ENCODE measurements around the gene ENTR1.

Gene ENTR1

DNA sequence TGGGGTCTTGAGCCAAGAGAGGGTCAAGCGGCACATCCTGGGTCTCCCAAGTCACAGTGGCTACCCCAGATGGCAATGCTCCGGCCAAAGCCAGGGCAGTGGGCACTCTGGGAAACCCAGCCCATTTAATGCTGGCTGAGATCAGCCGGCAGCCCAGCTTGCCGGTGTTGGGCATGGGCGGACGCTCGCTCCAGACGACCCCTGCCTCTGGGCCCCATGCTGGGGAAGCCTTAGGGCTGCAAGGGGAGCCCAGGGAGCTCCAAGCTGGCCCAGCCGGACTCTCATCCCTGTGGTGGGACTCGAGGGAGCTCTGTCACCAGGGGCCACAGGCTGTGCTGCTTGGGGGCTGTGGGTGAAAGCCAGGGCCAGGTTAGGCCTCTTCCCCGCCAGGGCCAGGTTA, 31.0 kb downstream of the ENTR1 start:
- no peaks in the 10 kb centered on the region for H3K4me1 ChIP-seq (ENCODE audit: control insufficient read depth in 1 of 2, insufficient read depth in 2 of 2, low read length in 2 of 2)
- H3K27ac ChIP-seq (ENCODE audit: low read length) = no peak overlapping the region
- H3K36me3 ChIP-seq (ENCODE audit: control insufficient read depth in 1 of 2, insufficient read depth in 2 of 2, low read length in 2 of 2) = peaks cover 9 to 63% of the 10 kb centered on the region in 2 donors
- no peaks in the 10 kb centered on the region for H3K9me3 ChIP-seq (ENCODE audit: control insufficient read depth in 1 of 2, low read length in 2 of 2)
- H3K4me3 ChIP-seq (ENCODE audit: low read depth in 1 of 2, low read length in 2 of 2) = no peak overlapping the region
- no peaks in the 10 kb centered on the region for H3K27me3 ChIP-seq (ENCODE audit: low read depth, low read length)

GRCh38 chr9:136379003-136379287, 31.5 kb downstream of the ENTR1 start:
- peaks cover 5 to 59% of the 10 kb centered on the region in 2 donors for H3K36me3 ChIP-seq (ENCODE audit: control insufficient read depth in 1 of 2, insufficient read depth in 2 of 2, low read length in 2 of 2)
- no peaks in the 10 kb centered on the region for H3K27me3 ChIP-seq (ENCODE audit: low read depth, low read length)
- no peak overlapping the region for H3K4me3 ChIP-seq (ENCODE audit: low read depth in 1 of 2, low read length in 2 of 2)
- H3K27ac ChIP-seq (ENCODE audit: low read length) = no peak overlapping the region
- no peaks in the 10 kb centered on the region for H3K9me3 ChIP-seq (ENCODE audit: control insufficient read depth in 1 of 2, low read length in 2 of 2)
- no peaks in the 10 kb centered on the region for H3K4me1 ChIP-seq (ENCODE audit: control insufficient read depth in 1 of 2, insufficient read depth in 2 of 2, low read length in 2 of 2)

DNA sequence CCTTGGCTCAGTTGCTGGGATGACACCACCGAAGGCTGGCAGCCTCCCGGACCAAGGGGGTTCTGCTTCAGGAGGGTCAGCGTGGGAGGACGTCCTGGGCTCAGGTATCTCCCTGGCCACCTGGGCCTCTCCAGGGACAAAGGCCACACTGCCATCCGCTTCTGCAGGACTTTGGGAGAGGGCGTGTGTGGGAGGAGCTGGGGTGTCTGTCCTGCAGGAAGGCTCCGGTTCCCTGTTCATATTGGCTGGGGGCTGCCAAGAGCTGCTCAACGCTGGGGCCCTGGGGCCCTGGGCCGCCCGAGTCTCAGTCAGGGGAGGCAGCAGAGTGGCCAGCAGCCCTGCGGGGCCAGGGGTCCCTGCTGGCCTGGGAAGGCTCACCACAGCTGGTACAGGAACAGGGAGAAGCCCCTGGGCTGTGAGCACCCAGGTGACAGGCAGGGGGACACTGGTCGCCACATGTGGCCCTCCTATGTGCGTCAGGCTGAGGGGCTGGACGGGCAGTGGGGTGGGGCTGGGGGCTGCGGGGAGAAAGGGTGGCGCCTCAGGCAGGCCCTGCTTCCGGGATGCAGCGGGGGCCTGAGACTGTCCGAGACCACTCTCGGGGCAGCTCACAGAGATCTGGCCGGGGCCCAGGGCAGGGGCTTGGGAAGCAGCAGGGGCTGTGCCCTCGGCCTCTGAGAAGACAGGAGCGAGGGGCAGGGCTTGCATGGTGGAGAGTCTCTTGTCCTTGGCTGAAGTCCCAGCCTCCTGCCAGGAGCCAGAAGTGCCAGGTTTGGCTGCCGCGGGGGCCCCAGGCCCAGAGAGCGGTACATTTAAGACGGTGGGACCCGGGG, 32.0 kb downstream of the ENTR1 start:
- Histone ChIP-seq H3K4me1 (ENCODE audit: control insufficient read depth in 1 of 2, insufficient read depth in 2 of 2, low read length in 2 of 2) (peaks cover 0 to 2% of the 10 kb centered on the region in 2 donors), H3K27ac (ENCODE audit: low read length) (no peak overlapping the region), H3K9me3 (ENCODE audit: control insufficient read depth in 1 of 2, low read length in 2 of 2) (no peaks in the 10 kb centered on the region), H3K36me3 (ENCODE audit: control insufficient read depth in 1 of 2, insufficient read depth in 2 of 2, low read length in 2 of 2) (peaks cover 5 to 53% of the 10 kb centered on the region in 2 donors), H3K27me3 (ENCODE audit: low read depth, low read length) (no peaks in the 10 kb centered on the region), H3K4me3 (ENCODE audit: low read depth in 1 of 2, low read length in 2 of 2) (no peak overlapping the region)

DNA sequence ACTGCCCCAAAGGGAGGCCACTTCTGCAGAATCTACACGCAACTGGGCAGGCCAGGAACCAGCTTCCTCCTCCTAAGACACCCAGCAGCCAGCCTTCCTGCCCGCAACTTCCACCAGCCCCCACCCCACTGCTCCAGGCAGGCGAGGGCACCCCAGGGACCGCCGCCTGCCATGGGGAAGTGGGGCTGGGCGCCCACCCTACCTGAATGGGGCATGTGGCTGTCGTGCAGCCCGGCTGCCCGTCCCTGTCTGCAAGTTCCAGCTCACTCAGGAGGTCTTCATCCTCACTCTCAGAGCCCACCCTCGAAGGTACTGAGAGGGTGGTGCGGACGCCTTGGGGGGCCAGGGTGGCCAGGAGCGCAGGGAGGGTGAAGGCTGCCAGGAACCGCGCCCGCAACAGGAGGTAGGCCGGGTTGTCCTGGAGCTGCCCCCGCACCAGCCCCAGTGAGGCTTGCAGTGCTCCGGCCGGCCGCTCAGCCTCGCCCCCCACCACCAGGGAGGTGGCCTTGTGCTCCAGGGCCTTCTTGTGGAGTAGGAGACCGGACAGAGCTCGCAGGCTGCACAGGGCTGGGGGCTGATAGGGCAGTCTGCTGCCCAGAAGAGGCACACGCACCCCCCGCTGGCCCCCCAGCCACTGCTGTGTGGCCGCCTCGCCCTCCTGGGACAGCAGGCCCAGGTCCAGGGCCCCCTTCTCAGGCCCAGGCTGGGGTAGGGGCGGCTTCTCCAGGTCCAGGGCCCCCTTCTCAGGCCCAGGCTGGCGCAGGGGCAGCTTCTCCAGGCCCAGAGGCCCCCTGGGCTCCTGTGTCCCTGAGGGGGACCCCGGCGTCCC, 32.9 kb downstream of the ENTR1 start:
- Histone ChIP-seq H3K4me1 (ENCODE audit: control insufficient read depth in 1 of 2, insufficient read depth in 2 of 2, low read length in 2 of 2) (peaks cover 0 to 6% of the 10 kb centered on the region in 2 donors), H3K27ac (ENCODE audit: low read length) (no peak overlapping the region), H3K9me3 (ENCODE audit: control insufficient read depth in 1 of 2, low read length in 2 of 2) (no peaks in the 10 kb centered on the region), H3K36me3 (ENCODE audit: control insufficient read depth in 1 of 2, insufficient read depth in 2 of 2, low read length in 2 of 2) (peaks cover 5 to 45% of the 10 kb centered on the region in 2 donors), H3K4me3 (ENCODE audit: low read depth in 1 of 2, low read length in 2 of 2) (no peak overlapping the region), H3K27me3 (ENCODE audit: low read depth, low read length) (no peaks in the 10 kb centered on the region)

DNA sequence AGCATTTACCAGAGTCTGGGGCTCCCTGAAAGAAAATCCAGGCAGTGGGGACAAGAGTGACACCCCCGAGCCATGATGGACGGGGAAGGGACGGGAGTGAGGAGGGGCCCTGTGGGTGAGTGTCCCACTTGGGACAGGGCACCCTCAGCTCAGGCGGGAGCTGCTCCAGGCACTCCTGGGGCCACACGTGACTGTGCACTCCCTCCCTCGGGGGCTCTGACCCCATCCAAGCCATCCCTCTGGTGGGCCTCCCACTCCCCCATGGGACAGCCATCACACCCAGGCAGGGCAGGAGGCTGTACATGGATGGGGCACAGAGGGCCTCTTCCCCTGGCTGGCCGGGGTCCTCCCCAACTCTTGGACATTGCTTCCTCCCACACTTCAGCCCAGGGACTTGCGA, 34.0 kb downstream of the ENTR1 start:
- H3K27ac ChIP-seq (ENCODE audit: low read length) = no peak overlapping the region
- H3K4me1 ChIP-seq (ENCODE audit: control insufficient read depth in 1 of 2, insufficient read depth in 2 of 2, low read length in 2 of 2) = peaks cover 0 to 12% of the 10 kb centered on the region in 2 donors
- no peaks in the 10 kb centered on the region for H3K27me3 ChIP-seq (ENCODE audit: low read depth, low read length)
- H3K4me3 ChIP-seq (ENCODE audit: low read depth in 1 of 2, low read length in 2 of 2) = no peak overlapping the region
- no peaks in the 10 kb centered on the region for H3K9me3 ChIP-seq (ENCODE audit: control insufficient read depth in 1 of 2, low read length in 2 of 2)
- H3K36me3 ChIP-seq (ENCODE audit: control insufficient read depth in 1 of 2, insufficient read depth in 2 of 2, low read length in 2 of 2) = peaks cover 5 to 34% of the 10 kb centered on the region in 2 donors

GRCh38 chr9:136375096-136375495, 35.3 kb downstream of the ENTR1 start:
- no peaks in the 10 kb centered on the region for H3K9me3 ChIP-seq (ENCODE audit: control insufficient read depth in 1 of 2, low read length in 2 of 2)
- no peak overlapping the region for H3K27ac ChIP-seq (ENCODE audit: low read length)
- peaks cover 5 to 21% of the 10 kb centered on the region in 2 donors for H3K36me3 ChIP-seq (ENCODE audit: control insufficient read depth in 1 of 2, insufficient read depth in 2 of 2, low read length in 2 of 2)
- H3K4me3 ChIP-seq (ENCODE audit: low read depth in 1 of 2, low read length in 2 of 2) = no peak overlapping the region
- peaks cover 0 to 12% of the 10 kb centered on the region in 2 donors for H3K4me1 ChIP-seq (ENCODE audit: control insufficient read depth in 1 of 2, insufficient read depth in 2 of 2, low read length in 2 of 2)
- no peaks in the 10 kb centered on the region for H3K27me3 ChIP-seq (ENCODE audit: low read depth, low read length)

DNA sequence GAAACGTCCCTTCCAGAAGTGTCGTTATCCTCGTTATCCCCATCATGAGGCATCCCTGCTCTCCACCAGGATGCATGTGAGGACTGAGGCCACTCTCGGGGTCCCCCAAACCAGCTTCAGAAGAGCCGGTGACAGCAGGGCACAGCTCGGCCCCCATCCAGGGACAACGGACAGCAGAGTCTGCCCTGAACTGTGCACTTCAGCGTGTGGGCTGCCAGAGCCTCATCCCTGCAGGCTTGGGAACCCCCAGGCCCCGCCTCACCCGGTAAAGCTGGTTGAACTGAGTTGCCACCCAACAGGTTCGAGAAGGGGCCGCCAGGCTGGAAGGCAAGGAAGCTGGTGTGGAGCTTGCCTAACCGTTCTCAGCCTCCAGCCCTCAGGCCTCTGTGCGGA, 36.2 kb downstream of the ENTR1 start:
- H3K4me3 ChIP-seq (ENCODE audit: low read depth in 1 of 2, low read length in 2 of 2) = no peak overlapping the region

DNA sequence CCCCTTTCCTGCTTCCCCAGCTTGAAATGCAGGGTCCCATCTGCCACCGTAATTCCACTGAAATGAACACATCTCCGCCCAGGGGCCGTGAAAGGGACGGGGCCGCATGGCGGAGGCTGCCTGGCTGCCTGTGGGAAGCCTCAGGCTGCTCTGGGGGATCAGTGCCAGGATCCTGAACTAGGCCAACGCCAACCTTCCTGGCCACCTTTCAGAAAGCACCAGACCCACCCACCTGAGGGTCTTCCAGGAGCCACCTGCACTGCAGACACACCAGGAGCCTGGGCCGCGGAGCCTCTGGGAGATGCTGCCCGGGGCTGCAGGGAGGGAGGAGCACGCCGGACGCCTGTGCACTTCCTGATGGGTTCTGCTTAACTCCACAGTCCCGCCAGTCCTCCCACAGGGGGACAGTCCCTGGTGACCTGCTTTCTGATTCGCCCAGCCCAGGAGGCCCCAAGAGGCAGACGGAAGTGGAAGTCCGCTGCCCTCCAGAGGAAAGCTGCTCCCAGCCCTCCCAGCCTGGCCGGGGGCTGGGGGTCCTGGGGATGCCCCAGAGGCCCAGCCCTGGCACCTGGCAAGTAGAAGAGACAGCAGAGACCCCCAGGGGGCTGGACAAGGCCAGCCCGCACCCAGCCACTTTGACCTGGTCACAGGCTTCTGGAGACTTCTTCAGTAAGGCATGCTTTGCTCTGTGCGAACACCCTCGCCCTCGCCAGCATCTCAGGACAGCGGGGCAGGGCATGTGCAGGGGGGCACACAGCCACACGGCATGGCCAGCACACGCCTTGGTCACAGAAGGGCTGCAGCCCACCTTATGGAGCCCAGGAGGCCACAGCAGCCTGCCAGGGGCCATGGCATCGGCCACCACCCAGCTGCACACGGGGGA, 36.9 kb downstream of the ENTR1 start, which contains the start of gene CARD9:
Gene CARD9, minus strand, starts transcription at position 370 of the 883 bp plus-strand sequence. CDS start 1,591 bp downstream, outside the sequence.
- peaks cover 0 to 6% of the 10 kb centered on the region in 2 donors for H3K36me3 ChIP-seq (ENCODE audit: control insufficient read depth in 1 of 2, insufficient read depth in 2 of 2, low read length in 2 of 2)
- peaks cover 0 to 12% of the 10 kb centered on the region in 2 donors for H3K4me1 ChIP-seq (ENCODE audit: control insufficient read depth in 1 of 2, insufficient read depth in 2 of 2, low read length in 2 of 2)
- H3K27me3 ChIP-seq (ENCODE audit: low read depth, low read length) = no peaks in the 10 kb centered on the region
- peak within 1 kb of the TSS; percentile 18 to 25 for H3K4me3 ChIP-seq (ENCODE audit: low read depth in 1 of 2, low read length in 2 of 2)
- no peak within 1 kb of the TSS for H3K27ac ChIP-seq (ENCODE audit: low read length)
- H3K9me3 ChIP-seq (ENCODE audit: control insufficient read depth in 1 of 2, low read length in 2 of 2) = no peaks in the 10 kb centered on the region

More for the DNA sequence above, 36.2 kb downstream of the ENTR1 start:
- no peaks in the 10 kb centered on the region for H3K9me3 ChIP-seq (ENCODE audit: control insufficient read depth in 1 of 2, low read length in 2 of 2)
- peaks cover 0 to 12% of the 10 kb centered on the region in 2 donors for H3K4me1 ChIP-seq (ENCODE audit: control insufficient read depth in 1 of 2, insufficient read depth in 2 of 2, low read length in 2 of 2)
- peaks cover under 1 to 12% of the 10 kb centered on the region in 2 donors for H3K36me3 ChIP-seq (ENCODE audit: control insufficient read depth in 1 of 2, insufficient read depth in 2 of 2, low read length in 2 of 2)
- H3K27ac ChIP-seq (ENCODE audit: low read length) = no peak overlapping the region
- no peaks in the 10 kb centered on the region for H3K27me3 ChIP-seq (ENCODE audit: low read depth, low read length)

DNA sequence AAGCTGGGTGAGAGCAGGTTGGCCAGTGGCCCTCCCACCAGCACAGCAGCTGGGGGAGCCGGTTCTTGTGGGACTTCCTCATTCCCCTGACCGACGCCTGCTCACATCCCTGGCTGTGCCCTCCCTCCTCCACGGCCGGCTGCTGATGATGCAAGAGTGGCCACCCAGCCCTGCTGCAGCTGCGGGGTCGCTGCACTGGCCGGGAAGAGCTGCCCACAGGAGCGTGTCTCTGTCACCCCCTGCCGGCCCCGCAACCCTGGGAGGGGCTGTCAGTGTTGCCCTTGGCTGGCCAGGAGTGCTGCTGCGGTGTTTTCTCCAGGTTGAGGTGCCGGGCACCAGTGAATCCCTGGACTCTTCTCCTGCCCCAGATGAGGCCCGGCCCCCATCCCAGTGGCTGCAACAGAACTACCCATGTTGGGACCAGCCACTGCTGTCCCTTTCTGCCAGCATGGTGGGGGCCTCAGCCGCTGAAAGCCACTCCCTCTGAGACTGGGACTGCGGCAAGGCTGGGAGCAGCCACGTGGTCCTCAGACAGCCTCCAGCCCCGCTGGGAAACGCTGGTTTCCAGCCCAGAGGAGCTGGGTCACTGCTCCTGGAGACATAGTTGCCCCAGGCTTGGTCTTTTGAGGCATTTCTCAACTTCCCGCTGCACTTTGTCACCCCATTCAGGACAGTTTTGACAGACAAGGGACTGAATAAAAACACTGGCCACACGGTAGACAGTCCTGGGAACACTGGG, 37.7 kb downstream of the ENTR1 start:
- peak overlapping the region; percentile 18 to 25 for H3K4me3 ChIP-seq (ENCODE audit: low read depth in 1 of 2, low read length in 2 of 2)

DNA sequence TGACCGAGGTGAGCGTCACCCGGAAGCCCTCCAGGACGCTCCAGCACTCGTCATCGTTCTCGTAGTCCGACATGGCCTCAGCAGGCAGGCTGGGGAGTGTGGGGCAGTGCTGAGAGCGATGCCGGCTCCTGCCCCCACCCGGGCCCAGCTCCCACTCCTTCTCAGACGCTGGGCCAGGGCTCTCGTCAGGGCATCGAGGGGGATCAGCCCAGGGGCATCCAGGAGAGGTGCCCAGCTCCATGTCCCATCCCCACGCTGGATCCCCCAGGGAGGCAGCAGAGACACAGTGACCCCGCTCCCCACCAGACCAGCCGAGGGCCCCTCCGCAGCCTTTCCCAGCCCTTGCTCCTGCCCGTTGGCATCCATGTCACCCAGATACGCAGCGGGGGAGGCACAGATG, 38.4 kb downstream of the ENTR1 start:
- H3K27me3 ChIP-seq (ENCODE audit: low read depth, low read length) = no peaks in the 10 kb centered on the region
- H3K27ac ChIP-seq (ENCODE audit: low read length) = no peak overlapping the region
- peaks cover 0 to 12% of the 10 kb centered on the region in 2 donors for H3K4me1 ChIP-seq (ENCODE audit: control insufficient read depth in 1 of 2, insufficient read depth in 2 of 2, low read length in 2 of 2)
- no peak overlapping the region for H3K4me3 ChIP-seq (ENCODE audit: low read depth in 1 of 2, low read length in 2 of 2)
- H3K36me3 ChIP-seq (ENCODE audit: control insufficient read depth in 1 of 2, insufficient read depth in 2 of 2, low read length in 2 of 2) = no peaks in the 10 kb centered on the region
- no peaks in the 10 kb centered on the region for H3K9me3 ChIP-seq (ENCODE audit: control insufficient read depth in 1 of 2, low read length in 2 of 2)

More for the DNA sequence above, 37.7 kb downstream of the ENTR1 start:
- no peaks in the 10 kb centered on the region for H3K27me3 ChIP-seq (ENCODE audit: low read depth, low read length)
- peaks cover 0 to 12% of the 10 kb centered on the region in 2 donors for H3K4me1 ChIP-seq (ENCODE audit: control insufficient read depth in 1 of 2, insufficient read depth in 2 of 2, low read length in 2 of 2)
- H3K9me3 ChIP-seq (ENCODE audit: control insufficient read depth in 1 of 2, low read length in 2 of 2) = no peaks in the 10 kb centered on the region
- no peaks in the 10 kb centered on the region for H3K36me3 ChIP-seq (ENCODE audit: control insufficient read depth in 1 of 2, insufficient read depth in 2 of 2, low read length in 2 of 2)
- no peak overlapping the region for H3K27ac ChIP-seq (ENCODE audit: low read length)
